ENCODE measurements around the gene KHDRBS1. TPM values are rescaled to one million over a fixed set of nuclear protein-coding genes. Genes with fewer than 3 reads are reported as not detected.

The KHDRBS1 gene
- total RNA-seq, 1 donor from 2014 or later = 128 TPM

DNA sequence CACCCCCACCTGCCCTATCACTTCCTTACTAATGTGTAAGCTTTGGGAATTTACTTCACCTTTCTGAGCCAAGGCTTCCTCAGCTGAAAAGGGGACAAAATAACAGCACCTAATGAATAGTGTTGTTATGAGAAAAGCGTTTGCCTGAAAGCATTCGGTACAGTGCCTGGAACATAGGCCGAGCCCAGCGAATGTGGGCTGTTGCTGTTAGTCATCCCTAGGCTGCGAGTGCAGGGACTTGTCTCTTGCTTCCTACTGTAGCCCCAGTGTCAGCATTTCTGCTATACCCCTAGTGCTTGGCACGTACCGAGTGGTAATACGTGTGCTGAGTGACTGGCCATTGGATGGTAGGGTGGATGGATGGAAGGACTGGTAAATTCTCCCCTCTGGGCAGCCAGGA is 77.5 kb downstream of the KHDRBS1 start:
- no peak for DNase-seq (ENCODE audit: extremely low spot score, unreplicated experiment)
- Mint-ChIP-seq H3K4me1 (ENCODE audit: unreplicated experiment) (no peaks in the 10 kb centered on the region), H3K36me3 (ENCODE audit: unreplicated experiment) (peaks cover 17% of the 10 kb centered on the region)

DNA sequence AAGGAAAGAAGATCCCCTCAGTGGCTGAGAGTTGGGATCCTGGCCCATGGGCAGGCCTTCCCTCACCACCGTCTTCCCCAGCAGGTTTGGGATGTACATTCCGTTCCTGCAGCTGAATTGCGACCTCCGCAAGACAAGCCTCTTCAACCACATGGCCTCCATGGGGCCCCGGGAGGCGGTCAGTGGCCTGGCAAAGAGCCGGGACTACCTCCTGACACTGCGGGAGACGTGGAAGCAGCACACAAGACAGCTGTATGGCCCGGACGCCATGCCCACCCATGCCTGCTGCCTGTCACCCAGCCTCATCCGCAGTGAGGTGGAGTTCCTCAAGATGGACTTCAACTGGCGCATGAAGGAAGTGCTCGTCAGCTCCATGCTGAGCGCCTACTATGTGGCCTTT is 77.9 kb downstream of the KHDRBS1 start:
- H3K4me3 Mint-ChIP-seq (ENCODE audit: unreplicated experiment) = no peak overlapping the region
- DNase-seq (ENCODE audit: extremely low spot score, unreplicated experiment) = no peak
- H3K9me3 Mint-ChIP-seq (ENCODE audit: unreplicated experiment) = no peaks in the 10 kb centered on the region
- no peaks in the 10 kb centered on the region for H3K4me1 Mint-ChIP-seq (ENCODE audit: unreplicated experiment)
- H3K27ac Mint-ChIP-seq (ENCODE audit: unreplicated experiment) = no peak overlapping the region
- H3K27me3 Mint-ChIP-seq (ENCODE audit: unreplicated experiment) = no peaks in the 10 kb centered on the region
- H3K36me3 Mint-ChIP-seq (ENCODE audit: unreplicated experiment) = peaks cover 17% of the 10 kb centered on the region
- TF ChIP-seq, protein P1, sequence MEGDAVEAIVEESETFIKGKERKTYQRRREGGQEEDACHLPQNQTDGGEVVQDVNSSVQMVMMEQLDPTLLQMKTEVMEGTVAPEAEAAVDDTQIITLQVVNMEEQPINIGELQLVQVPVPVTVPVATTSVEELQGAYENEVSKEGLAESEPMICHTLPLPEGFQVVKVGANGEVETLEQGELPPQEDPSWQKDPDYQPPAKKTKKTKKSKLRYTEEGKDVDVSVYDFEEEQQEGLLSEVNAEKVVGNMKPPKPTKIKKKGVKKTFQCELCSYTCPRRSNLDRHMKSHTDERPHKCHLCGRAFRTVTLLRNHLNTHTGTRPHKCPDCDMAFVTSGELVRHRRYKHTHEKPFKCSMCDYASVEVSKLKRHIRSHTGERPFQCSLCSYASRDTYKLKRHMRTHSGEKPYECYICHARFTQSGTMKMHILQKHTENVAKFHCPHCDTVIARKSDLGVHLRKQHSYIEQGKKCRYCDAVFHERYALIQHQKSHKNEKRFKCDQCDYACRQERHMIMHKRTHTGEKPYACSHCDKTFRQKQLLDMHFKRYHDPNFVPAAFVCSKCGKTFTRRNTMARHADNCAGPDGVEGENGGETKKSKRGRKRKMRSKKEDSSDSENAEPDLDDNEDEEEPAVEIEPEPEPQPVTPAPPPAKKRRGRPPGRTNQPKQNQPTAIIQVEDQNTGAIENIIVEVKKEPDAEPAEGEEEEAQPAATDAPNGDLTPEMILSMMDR (IDR thresholded peaks at IDR 0.05) = no peak

More for the DNA sequence above, 77.5 kb downstream of the KHDRBS1 start:
- H3K27ac Mint-ChIP-seq (ENCODE audit: unreplicated experiment) = no peak overlapping the region
- no peaks in the 10 kb centered on the region for H3K27me3 Mint-ChIP-seq (ENCODE audit: unreplicated experiment)
- H3K9me3 Mint-ChIP-seq (ENCODE audit: unreplicated experiment) = no peaks in the 10 kb centered on the region
- H3K4me3 Mint-ChIP-seq (ENCODE audit: unreplicated experiment) = no peak overlapping the region
- TF ChIP-seq, protein P1 (IDR thresholded peaks at IDR 0.05) = no peak

Small RNAs within 50 kb of the gene (microRNA-seq; reads per million reads assigned to microRNA genes)
- gene MIR5585 (ENCODE audit: unreplicated experiment) = not detected

Other genes starting within 250 kb of the KHDRBS1 start
- 8.2 and 8.4 TPM in 2 replicates for gene ADGRB2, start 249.5 kb upstream of the KHDRBS1 start, total RNA-seq
- gene SPOCD1, start 197.8 kb upstream of the KHDRBS1 start, total RNA-seq = 0.44 and 0.67 TPM in 2 replicates
- 142 and 157 TPM in 2 replicates for gene PTP4A2, start 75.5 kb upstream of the KHDRBS1 start, total RNA-seq
- 22.9 and 25.0 TPM in 2 replicates for gene TMEM39B, start 59.1 kb downstream of the KHDRBS1 start, total RNA-seq
- gene KPNA6, start 94.2 kb downstream of the KHDRBS1 start, total RNA-seq = 75.3 and 78.2 TPM in 2 replicates
- 77.3 and 77.8 TPM in 2 replicates for gene TXLNA, start 165.8 kb downstream of the KHDRBS1 start, total RNA-seq
- 24.0 and 29.9 TPM in 2 replicates for gene CCDC28B, start 186.7 kb downstream of the KHDRBS1 start, total RNA-seq
- 3.0 and 3.1 TPM in 2 replicates for gene IQCC, start 191.8 kb downstream of the KHDRBS1 start, total RNA-seq
- gene DCDC2B, start 195.2 kb downstream of the KHDRBS1 start, total RNA-seq = not detected in 2 replicates
- gene TMEM234, start 208.5 kb downstream of the KHDRBS1 start, total RNA-seq = 27.9 and 30.7 TPM in 2 replicates
- gene EIF3I, start 208.5 kb downstream of the KHDRBS1 start, total RNA-seq = 159 and 163 TPM in 2 replicates
- gene FAM167B, start 233.4 kb downstream of the KHDRBS1 start, total RNA-seq = 2.7 and 2.8 TPM in 2 replicates
- gene LCK, start 237.4 kb downstream of the KHDRBS1 start, total RNA-seq = not detected in 2 replicates

Measured in osteocyte (in vitro differentiated cells).